ENCODE data around the gene LRRC45.
"Not testable (repeated sequence)": the region's sequence is repeated elsewhere in the genome, so short reads cannot be mapped to it uniquely, and the experiment has no call there.

LRRC45 gene

GRCh38 chr17:82022981-82023446 lies at the start of gene LRRC45:
Gene LRRC45 (plus strand): TSS chr17:82023305. CDS start chr17:82023644, 339 bp downstream.
- DNase-seq (ENCODE audit: low read depth): no peak

GRCh38 chr17:81973432-81973831 lies 49.7 kb upstream of the LRRC45 start:
- no peak for DNase-seq (ENCODE audit: low read depth)

- DNase-seq (ENCODE audit: low read depth): no peak
These were observed 46.5 kb upstream of the LRRC45 start for GRCh38 chr17:81976332-81977210.

DNA sequence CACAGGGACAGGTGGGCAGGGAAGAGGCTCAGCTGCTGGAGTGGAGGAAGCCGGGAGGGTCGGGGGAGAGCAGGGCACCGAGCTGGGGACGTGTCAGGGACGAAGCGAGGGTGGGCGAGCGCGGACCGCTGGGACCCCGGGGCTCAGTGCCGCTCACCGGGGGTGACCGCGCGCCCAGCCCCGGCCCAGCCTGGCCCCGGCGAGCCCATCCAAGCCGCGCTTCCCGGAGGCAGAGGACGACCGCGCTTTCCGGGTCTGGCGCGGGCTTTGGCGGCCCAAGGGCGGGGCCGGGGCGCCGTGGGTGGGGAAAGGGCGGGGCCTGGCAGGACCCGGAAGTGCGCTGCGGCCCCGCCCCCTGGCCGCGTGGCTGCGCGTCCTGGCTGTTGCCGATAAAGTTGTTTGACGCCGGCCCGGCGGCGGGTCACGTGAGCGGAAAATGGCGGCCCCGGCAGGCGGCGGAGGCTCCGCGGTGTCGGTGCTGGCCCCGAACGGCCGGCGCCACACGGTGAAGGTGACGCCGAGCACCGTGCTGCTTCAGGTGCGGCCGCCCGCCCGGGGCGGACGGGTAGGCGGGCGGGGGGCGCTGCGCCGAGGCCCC lies 45.8 kb upstream of the LRRC45 start, which contains the start of gene ASPSCR1:
Gene ASPSCR1, plus strand, starts transcription at position 419 of the 598 bp plus-strand sequence. Its CDS starts 18 bp downstream, at position 437.
- no peak for DNase-seq (ENCODE audit: low read depth)

- DNase-seq (ENCODE audit: low read depth): no peak
These were observed 44.4 kb upstream of the LRRC45 start for GRCh38 chr17:81978524-81979298.

- no peak for DNase-seq (ENCODE audit: low read depth)
These were observed 43.0 kb upstream of the LRRC45 start for GRCh38 chr17:81980122-81980521.

GRCh38 chr17:81980707-81981343 lies 42.3 kb upstream of the LRRC45 start:
- no peak for DNase-seq (ENCODE audit: low read depth)

DNA sequence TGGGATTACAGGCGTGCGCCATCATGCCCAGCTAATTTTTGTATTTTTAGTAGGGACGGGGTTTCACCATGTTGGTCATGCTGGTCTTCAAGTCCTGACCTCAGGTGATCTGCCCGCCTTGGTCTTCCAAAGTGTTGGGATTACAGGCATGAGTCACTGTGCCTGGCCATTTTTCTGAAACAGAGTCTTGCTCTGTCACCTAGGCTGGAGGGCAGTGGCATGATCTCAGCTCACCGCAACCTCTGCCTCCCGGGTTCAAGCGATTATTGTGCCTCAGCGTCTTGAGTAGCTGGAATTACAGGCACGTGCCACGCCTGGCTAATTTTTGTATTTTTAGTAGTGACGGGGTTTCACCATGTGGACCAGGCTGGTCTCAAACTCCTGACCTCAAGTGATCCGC lies 41.6 kb upstream of the LRRC45 start:
- DNase-seq (ENCODE audit: low read depth): not testable (repeated sequence)

GRCh38 chr17:81983011-81983638 lies 40.0 kb upstream of the LRRC45 start:
- DNase-seq (ENCODE audit: low read depth): no peak

- DNase-seq (ENCODE audit: low read depth): no peak
These were observed 39.3 kb upstream of the LRRC45 start for GRCh38 chr17:81983639-81984373.

DNA sequence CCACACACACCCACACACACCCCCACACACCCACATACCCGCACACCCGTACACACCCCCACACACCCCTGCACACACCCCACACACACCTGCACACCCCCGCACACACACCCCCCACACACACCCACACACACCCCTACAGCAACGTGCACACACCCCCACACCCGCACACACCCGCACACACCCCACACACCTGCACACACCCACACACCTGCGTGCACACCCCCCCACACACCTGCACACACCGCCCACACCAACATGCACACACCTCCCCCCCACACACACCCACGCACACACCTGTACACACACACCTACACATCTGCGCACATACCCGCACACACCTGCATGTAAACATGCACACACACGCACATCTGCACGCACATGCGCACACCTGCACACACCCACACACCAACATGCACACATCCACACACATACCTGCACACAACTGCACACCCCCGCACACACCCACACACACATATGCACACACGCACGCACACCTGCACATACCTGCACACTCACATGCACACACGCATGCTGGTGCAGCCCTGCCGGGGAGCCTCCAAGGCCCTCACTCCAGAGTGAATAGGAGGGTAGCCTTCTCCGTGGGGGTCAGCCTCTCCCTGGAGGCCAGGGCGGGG lies 38.2 kb upstream of the LRRC45 start:
- no peak for DNase-seq (ENCODE audit: low read depth)

- no peak for DNase-seq (ENCODE audit: low read depth)
These were observed 36.5 kb upstream of the LRRC45 start for GRCh38 chr17:81986606-81987005.

DNA sequence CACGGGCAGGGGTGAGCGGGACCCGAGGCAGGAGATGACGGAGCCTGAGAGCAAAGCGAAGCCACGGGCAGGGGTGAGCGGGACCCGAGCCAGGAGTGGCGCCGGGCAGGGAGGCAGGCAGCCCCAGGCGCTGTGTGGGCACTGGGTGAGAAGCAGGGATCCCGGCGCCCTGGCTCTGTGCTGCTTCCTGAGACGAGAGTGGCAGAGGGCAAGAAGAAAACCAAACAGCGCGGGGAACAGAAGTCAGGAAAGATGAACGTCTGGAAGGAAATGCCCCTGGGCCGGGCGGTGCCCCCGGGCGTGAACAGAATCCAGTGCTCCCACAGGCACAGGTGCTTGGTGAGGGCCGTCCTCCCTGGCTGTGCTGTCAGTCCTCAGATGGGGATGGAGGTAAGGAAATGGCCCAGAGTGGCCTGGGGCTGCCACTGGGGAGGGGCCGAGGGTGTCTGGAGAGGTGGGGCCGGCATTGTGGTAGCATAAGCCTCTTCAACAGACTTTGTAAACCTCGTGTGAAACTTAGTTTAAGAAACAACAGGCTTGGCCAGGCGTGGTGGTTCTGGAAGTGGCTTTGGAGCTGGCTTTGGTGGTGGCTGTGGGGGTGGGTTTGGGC lies 35.8 kb upstream of the LRRC45 start:
- DNase-seq (ENCODE audit: low read depth): no peak

GRCh38 chr17:81990836-81991683 lies 32.0 kb upstream of the LRRC45 start:
- no peak for DNase-seq (ENCODE audit: low read depth)

DNA sequence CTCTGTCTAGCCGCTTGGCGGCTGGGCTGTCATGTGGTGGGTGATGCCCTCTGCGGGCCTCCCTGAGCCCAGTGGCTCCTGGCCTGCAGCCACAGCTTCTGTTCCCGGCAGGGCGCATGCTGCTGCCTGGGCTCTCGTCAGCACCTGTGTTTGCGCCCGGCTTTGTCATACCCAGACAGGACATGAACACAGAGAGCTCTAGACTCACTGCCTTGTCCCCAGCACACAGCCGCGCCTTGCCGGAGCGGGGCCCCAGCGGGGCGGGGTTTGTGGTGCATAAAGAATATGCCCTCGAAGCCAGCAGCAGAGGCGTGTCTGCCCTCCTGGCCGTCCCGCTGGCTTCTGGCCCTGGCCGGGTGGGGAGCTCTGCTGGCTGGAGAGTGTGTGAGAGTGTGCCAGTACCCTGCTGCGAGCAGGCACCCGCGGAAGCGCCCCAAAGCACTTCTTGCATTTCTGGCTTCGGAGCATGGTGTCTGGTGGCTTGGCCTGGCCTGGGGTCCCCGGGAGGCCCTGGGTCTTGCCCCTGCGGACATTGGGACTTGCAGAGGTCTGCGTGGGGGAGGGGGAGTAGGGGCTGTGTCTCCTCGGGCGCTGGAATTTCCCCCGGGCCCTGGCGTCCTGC lies 31.3 kb upstream of the LRRC45 start:
- no peak for DNase-seq (ENCODE audit: low read depth)

- no peak for DNase-seq (ENCODE audit: low read depth)
These were observed 30.6 kb upstream of the LRRC45 start for GRCh38 chr17:81992306-81993102.

All from HS-27A (cell line).